GM23338 (cell line): ENCODE data around the gene MT1B. TPM values are rescaled to one million over a fixed set of nuclear protein-coding genes. Genes with fewer than 3 reads are reported as not detected.
A peak's percentile ranks its signal among the peaks of the same experiment; 100 is the strongest.

ENCODE experiments used
- ATAC-seq: fragments of 200-7000 bp; cut with Tn5 transposase; 3 replicates; pipeline ENCODE4 v1.9.1; 2020
- DNase-seq: peaks from one replicate; pipeline ENCODE4 v3.0.0-alpha.2; 2015; ENCODE audit warnings: low spot score
- H2AFZ ChIP-seq: fragments of 200-600 bp; sonication (generic); 2 replicates; pipeline ENCODE4 v1.8.0; 2016; ENCODE audit warnings: antibody characterized with exemption, mild to moderate bottlenecking, moderate library complexity
- H3F3A ChIP-seq: fragments of 200-600 bp; sonication (generic); replicated peaks from 2 replicates; pipeline ENCODE4 v1.8.0; 2017; ENCODE audit warnings: antibody characterized with exemption, mixed run types, low read depth
- H3K27ac ChIP-seq: fragments of 200-600 bp; sonication (generic); 2 replicates; pipeline ENCODE4 v1.6.1; 2016; ENCODE audit warnings: low read depth
- H3K27me3 ChIP-seq: fragments of 200-600 bp; sonication (generic); 2 replicates; pipeline ENCODE4 v1.8.0; 2016; ENCODE audit warnings: mild to moderate bottlenecking, mixed run types, moderate library complexity; ENCODE audit not compliant: insufficient read depth
- H3K36me3 ChIP-seq: fragments of 200-600 bp; sonication (generic); 2 replicates; pipeline ENCODE4 v1.8.0; 2016; ENCODE audit warnings: mild to moderate bottlenecking; ENCODE audit not compliant: insufficient read depth
- H3K4me1 ChIP-seq: fragments of 200-600 bp; sonication (generic); 2 replicates; pipeline ENCODE4 v1.8.0; 2016; ENCODE audit warnings: mild to moderate bottlenecking, moderate library complexity; ENCODE audit not compliant: insufficient read depth
- H3K4me2 ChIP-seq: fragments of 200-600 bp; sonication (generic); 2 replicates; pipeline ENCODE4 v1.7.1; 2017; ENCODE audit warnings: mixed run types
- H3K4me3 ChIP-seq: fragments of 200-600 bp; sonication (generic); 2 replicates; pipeline ENCODE4 v1.6.1; 2016; ENCODE audit warnings: mixed run types
- H3K79me2 ChIP-seq: fragments of 200-600 bp; sonication (generic); replicated peaks from 2 replicates; pipeline ENCODE4 v1.8.0; 2017; ENCODE audit warnings: mild to moderate bottlenecking; ENCODE audit not compliant: insufficient read depth
- H3K9me2 ChIP-seq: fragments of 200-600 bp; sonication (generic); 2 replicates; pipeline ENCODE4 v1.8.0; 2017; ENCODE audit not compliant: insufficient read depth
- H4K20me1 ChIP-seq: fragments of 200-600 bp; sonication (generic); replicated peaks from 2 replicates; pipeline ENCODE4 v1.8.0; 2017; ENCODE audit warnings: mild to moderate bottlenecking; ENCODE audit not compliant: insufficient read depth
- H3K27ac Mint-ChIP-seq: 2 replicates; pipeline ENCODE4 v1.8.0; 2020; ENCODE audit warnings: inconsistent platforms, mild to moderate bottlenecking, moderate library complexity, mixed read lengths
- H3K27me3 Mint-ChIP-seq: 3 replicates; pipeline ENCODE4 v1.8.0; 2022; ENCODE audit warnings: low read depth, mild to moderate bottlenecking, moderate library complexity, mixed read lengths, inconsistent platforms; ENCODE audit not compliant: insufficient read depth, poor library complexity
- H3K36me3 Mint-ChIP-seq: 3 replicates; pipeline ENCODE4 v1.8.0; 2021; ENCODE audit warnings: low read depth, mild to moderate bottlenecking, inconsistent platforms, moderate library complexity, mixed read lengths
- H3K4me1 Mint-ChIP-seq: 3 replicates; pipeline ENCODE4 v1.8.0; 2020; ENCODE audit warnings: mild to moderate bottlenecking, inconsistent platforms, mixed read lengths
- H3K4me3 Mint-ChIP-seq: 3 replicates; pipeline ENCODE4 v1.8.0; 2021; ENCODE audit warnings: moderate library complexity, mild to moderate bottlenecking, inconsistent platforms, mixed read lengths
- H3K9me3 Mint-ChIP-seq: 3 replicates; pipeline ENCODE4 v1.8.0; 2020; ENCODE audit warnings: moderate library complexity, mild to moderate bottlenecking, inconsistent platforms, mixed read lengths
- CREB1 ChIP-seq: fragments of 250-450 bp; sonication (Bioruptor Pico); IDR thresholded peaks from 2 replicates; pipeline ENCODE4 v1.5.0; 2020; ENCODE audit warnings: low read depth, mild to moderate bottlenecking, moderate library complexity
- EZH2 ChIP-seq: fragments of 200-600 bp; sonication (generic); IDR thresholded peaks from one replicate; pipeline ENCODE4 v1.8.0; 2017; ENCODE audit warnings: antibody characterized with exemption, mild to moderate bottlenecking, low read depth; ENCODE audit not compliant: unreplicated experiment
- JUNB ChIP-seq: IDR thresholded peaks from one replicate; pipeline ENCODE4 v1.6.1; 2016; ENCODE audit warnings: antibody characterized with exemption; ENCODE audit not compliant: unreplicated experiment
- NANOG ChIP-seq: IDR thresholded peaks from 2 replicates; pipeline ENCODE4 v1.6.1; 2016; ENCODE audit warnings: antibody characterized with exemption, borderline replicate concordance
- POLR2AphosphoS5 ChIP-seq: IDR thresholded peaks from 2 replicates; pipeline ENCODE4 v1.6.1; 2016; ENCODE audit warnings: antibody characterized with exemption, low read depth
- STAT1 ChIP-seq: IDR thresholded peaks from one replicate; pipeline ENCODE4 v1.6.1; 2016; ENCODE audit warnings: antibody characterized with exemption; ENCODE audit not compliant: unreplicated experiment
- ZNF114 ChIP-seq: fragments of 250-450 bp; sonication (Bioruptor Pico); IDR thresholded peaks from 2 replicates; pipeline ENCODE4 v1.5.0; 2020; ENCODE audit warnings: mild to moderate bottlenecking, moderate library complexity
- ZNF331 ChIP-seq: fragments of 250-450 bp; sonication (Bioruptor Pico); IDR thresholded peaks from 2 replicates; pipeline ENCODE4 v1.5.0; 2020; ENCODE audit warnings: low read depth, mild to moderate bottlenecking, moderate library complexity
- polyA plus RNA-seq: library from polyadenylated mRNA; unstranded; fragments of >200 nt; fragmentation: Nextera tagmentation; extraction: Ambion mirVana; gene quantifications from 2 replicates; pipeline ENCODE4 v1.2.1, GENCODE V29; 2016
- total RNA-seq: library from RNA; depleted of rRNA; stranded (reverse); fragments of >200 nt; shearing (Covaris generic); gene quantifications from 2 replicates; pipeline ENCODE4 v1.2.3, GENCODE V29; 2014
- TF ChIP-seq, protein P1 (sequence below): IDR thresholded peaks from one replicate; pipeline ENCODE4 v1.6.1; 2018; ENCODE audit warnings: antibody characterized with exemption; ENCODE audit not compliant: unreplicated experiment
- TF ChIP-seq, protein P2 (sequence below), 2 experiments: fragments of 200-600 bp in 1 of 2; sonication (generic) in 1 of 2; conservative IDR thresholded peaks; 2 replicates each; pipeline versions ENCODE4 v1.5.1 to v1.6.1; 2016 to 2017; ENCODE audit warnings: antibody characterized with exemption in 2 of 2, low read depth in 2 of 2, mild to moderate bottlenecking in 2 of 2, moderate library complexity in 1 of 2

The MT1B gene
- total and polyA plus RNA-seq, 2 experiments from 2014 or later: not detected

DNA sequence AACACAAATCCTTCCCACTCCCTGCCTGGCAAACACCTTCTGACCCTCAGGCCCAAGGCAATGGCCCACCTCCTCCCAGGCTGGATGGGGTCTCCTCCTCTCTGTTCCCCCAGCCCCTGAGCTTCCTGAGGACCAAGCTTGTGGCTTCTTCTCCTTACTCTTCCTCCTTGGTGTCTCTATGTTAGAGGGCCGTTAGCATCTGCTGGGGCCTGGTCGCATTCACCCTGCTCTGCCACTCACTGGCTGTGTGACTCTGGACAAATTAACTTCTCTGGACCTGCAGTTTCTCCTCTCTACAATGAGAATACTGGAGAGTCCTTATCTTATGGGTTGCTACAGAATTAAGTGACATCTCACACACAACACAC, 44.0 kb upstream of the MT1B start (continued):
- TF ChIP-seq, protein P1, sequence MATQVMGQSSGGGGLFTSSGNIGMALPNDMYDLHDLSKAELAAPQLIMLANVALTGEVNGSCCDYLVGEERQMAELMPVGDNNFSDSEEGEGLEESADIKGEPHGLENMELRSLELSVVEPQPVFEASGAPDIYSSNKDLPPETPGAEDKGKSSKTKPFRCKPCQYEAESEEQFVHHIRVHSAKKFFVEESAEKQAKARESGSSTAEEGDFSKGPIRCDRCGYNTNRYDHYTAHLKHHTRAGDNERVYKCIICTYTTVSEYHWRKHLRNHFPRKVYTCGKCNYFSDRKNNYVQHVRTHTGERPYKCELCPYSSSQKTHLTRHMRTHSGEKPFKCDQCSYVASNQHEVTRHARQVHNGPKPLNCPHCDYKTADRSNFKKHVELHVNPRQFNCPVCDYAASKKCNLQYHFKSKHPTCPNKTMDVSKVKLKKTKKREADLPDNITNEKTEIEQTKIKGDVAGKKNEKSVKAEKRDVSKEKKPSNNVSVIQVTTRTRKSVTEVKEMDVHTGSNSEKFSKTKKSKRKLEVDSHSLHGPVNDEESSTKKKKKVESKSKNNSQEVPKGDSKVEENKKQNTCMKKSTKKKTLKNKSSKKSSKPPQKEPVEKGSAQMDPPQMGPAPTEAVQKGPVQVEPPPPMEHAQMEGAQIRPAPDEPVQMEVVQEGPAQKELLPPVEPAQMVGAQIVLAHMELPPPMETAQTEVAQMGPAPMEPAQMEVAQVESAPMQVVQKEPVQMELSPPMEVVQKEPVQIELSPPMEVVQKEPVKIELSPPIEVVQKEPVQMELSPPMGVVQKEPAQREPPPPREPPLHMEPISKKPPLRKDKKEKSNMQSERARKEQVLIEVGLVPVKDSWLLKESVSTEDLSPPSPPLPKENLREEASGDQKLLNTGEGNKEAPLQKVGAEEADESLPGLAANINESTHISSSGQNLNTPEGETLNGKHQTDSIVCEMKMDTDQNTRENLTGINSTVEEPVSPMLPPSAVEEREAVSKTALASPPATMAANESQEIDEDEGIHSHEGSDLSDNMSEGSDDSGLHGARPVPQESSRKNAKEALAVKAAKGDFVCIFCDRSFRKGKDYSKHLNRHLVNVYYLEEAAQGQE: no peak
- TF ChIP-seq NANOG (no peak), JUNB (no peak)

DNA sequence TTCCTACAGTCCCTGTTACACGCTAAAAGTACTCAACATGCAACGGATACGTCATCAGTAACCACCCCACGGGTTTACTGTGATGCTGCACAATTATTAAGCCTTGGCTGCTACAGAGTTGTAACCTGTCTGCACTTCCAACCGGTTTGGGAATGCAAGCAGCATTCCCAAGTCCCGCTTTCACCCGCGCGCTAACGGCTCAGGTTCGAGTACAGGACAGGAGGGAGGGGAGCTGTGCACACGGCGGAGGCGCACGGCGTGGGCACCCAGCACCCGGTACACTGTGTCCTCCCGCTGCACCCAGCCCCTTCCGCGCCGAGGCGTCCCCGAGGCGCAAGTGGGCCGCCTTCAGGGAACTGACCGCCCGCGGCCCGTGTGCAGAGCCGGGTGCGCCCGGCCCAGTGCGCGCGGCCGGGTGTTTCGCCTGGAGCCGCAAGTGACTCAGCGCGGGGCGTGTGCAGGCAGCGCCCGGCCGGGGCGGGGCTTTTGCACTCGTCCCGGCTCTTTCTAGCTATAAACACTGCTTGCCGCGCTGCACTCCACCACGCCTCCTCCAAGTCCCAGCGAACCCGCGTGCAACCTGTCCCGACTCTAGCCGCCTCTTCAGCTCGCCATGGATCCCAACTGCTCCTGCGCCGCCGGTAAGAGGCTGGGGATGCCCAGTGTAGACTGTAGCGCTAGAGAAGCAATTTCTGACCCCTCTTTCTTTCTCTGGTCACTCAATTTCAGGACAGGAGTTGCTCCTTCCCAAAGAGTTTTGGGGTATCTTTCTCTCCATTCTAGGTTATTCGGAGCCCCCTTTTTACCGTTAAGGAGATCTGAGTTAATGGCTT, 43.4 kb upstream of the MT1B start, which contains the start of gene MT2A:
Gene MT2A, plus strand, starts transcription at position 542 of the 833 bp plus-strand sequence. Its CDS starts 72 bp downstream, at position 614.
- Mint-ChIP-seq H3K4me1 (peaks cover 34% of the 10 kb centered on the region), H3K4me3 (peak within 1 kb of the TSS; percentile 89), H3K9me3 (no peaks in the 10 kb centered on the region), H3K36me3 (peaks cover 9% of the 10 kb centered on the region; the same call in 2 of the 3 replicates), H3K27me3 (peaks cover 43% of the 10 kb centered on the region), H3K27ac (no peak within 1 kb of the TSS; the same call in 1 of the 2 replicates)
- H3K27me3 ChIP-seq: peaks cover 75% of the 10 kb centered on the region
- H3K4me3 ChIP-seq: peak within 1 kb of the TSS; percentile 51
- H3K36me3 ChIP-seq: no peaks in the 10 kb centered on the region
- no peak within 1 kb of the TSS for H3K27ac ChIP-seq
- DNase-seq (peak; percentile 93), ATAC-seq (peak; percentile 89)
- H3K9me2 ChIP-seq: no peaks in the 10 kb centered on the region
- peaks cover 22% of the 10 kb centered on the region for H3K4me1 ChIP-seq
- H3F3A ChIP-seq: peaks cover 14% of the 10 kb centered on the region; the same call in 1 of the 2 replicates
- H4K20me1 ChIP-seq: no peaks in the 10 kb centered on the region
- peak within 1 kb of the TSS; percentile 80 for H2AFZ ChIP-seq
- H3K79me2 ChIP-seq: no peaks in the 10 kb centered on the region
- H3K4me2 ChIP-seq: peak within 1 kb of the TSS; percentile 74
- TF ChIP-seq, protein P1: no peak
- TF ChIP-seq STAT1 (no peak), POLR2AphosphoS5 (peak; percentile 44; the same call in 1 of the 2 replicates), ZNF331 (CRISPR knock-in tag) (no peak), EZH2 (peak; percentile 37), NANOG (no peak), CREB1 (CRISPR knock-in tag) (no peak), JUNB (no peak), ZNF114 (CRISPR knock-in tag) (no peak)
- TF ChIP-seq, protein P2, sequence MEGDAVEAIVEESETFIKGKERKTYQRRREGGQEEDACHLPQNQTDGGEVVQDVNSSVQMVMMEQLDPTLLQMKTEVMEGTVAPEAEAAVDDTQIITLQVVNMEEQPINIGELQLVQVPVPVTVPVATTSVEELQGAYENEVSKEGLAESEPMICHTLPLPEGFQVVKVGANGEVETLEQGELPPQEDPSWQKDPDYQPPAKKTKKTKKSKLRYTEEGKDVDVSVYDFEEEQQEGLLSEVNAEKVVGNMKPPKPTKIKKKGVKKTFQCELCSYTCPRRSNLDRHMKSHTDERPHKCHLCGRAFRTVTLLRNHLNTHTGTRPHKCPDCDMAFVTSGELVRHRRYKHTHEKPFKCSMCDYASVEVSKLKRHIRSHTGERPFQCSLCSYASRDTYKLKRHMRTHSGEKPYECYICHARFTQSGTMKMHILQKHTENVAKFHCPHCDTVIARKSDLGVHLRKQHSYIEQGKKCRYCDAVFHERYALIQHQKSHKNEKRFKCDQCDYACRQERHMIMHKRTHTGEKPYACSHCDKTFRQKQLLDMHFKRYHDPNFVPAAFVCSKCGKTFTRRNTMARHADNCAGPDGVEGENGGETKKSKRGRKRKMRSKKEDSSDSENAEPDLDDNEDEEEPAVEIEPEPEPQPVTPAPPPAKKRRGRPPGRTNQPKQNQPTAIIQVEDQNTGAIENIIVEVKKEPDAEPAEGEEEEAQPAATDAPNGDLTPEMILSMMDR (conservative IDR thresholded peaks at IDR 0.05; ENCODE audit: low read depth in 2 of 2): no peak
